GM12891 (cell line): ENCODE data around the gene PSMD6.

Experiments used
- DNase-seq: peaks from one replicate; pipeline ENCODE4 v3.0.0; 2011; ENCODE audit warnings: low spot score; ENCODE audit not compliant: insufficient read length
- FAIRE-seq: peaks from 2 replicates; lab custom pipeline; 2011; peaks lifted over from hg19 to GRCh38; lab: Jason Lieb, UNC
- PAX5 ChIP-seq: IDR thresholded peaks from 2 replicates; pipeline ENCODE4 v1.6.1; 2011; ENCODE audit warnings: low read length, moderate library complexity, mild to moderate bottlenecking; ENCODE audit not compliant: insufficient read depth, severe bottlenecking
- POLR2A ChIP-seq: IDR thresholded peaks from 2 replicates; pipeline ENCODE4 v1.6.1; 2011; ENCODE audit warnings: low read depth, low read length, control low read depth
- POLR2AphosphoS5 ChIP-seq: IDR thresholded peaks from 2 replicates; pipeline ENCODE4 v1.6.1; 2011; ENCODE audit warnings: low read depth, low read length, control low read depth
- POU2F2 ChIP-seq: IDR thresholded peaks from 2 replicates; pipeline ENCODE4 v1.6.1; 2011; ENCODE audit warnings: low read depth, mild to moderate bottlenecking, control low read depth, low read length, moderate library complexity
- SPI1 ChIP-seq: IDR thresholded peaks from 2 replicates; pipeline ENCODE4 v1.6.1; 2011; ENCODE audit warnings: low read depth, low read length, control low read depth
- TAF1 ChIP-seq: IDR thresholded peaks from 2 replicates; pipeline ENCODE4 v1.6.1; 2011; ENCODE audit warnings: low read depth, low read length, control low read depth

The PSMD6 gene

DNA sequence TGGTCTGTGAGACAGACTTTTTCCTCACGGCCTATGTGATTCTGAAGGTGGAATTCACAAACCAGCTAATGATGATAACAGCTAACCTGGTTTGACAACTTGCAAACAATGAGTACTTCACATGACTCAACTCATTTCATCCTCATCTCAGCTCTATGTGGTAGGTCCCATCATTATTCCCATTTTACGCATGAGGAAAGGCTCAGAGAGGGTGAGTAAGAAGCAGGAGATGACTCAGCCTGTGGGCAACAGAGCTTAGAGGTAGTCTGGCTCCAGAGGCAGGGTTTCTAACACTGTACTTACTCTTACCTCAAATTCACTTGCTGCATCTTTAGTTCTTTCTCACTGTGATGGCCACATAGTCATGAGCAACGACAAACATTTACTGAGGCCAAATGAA lies 25.8 kb upstream of the PSMD6 start:
- TF ChIP-seq PAX5 (no peak), TAF1 (no peak), POLR2AphosphoS5 (no peak), SPI1 (no peak), POLR2A (no peak), POU2F2 (no peak)
- no peak for FAIRE-seq
- no peak for DNase-seq

DNA sequence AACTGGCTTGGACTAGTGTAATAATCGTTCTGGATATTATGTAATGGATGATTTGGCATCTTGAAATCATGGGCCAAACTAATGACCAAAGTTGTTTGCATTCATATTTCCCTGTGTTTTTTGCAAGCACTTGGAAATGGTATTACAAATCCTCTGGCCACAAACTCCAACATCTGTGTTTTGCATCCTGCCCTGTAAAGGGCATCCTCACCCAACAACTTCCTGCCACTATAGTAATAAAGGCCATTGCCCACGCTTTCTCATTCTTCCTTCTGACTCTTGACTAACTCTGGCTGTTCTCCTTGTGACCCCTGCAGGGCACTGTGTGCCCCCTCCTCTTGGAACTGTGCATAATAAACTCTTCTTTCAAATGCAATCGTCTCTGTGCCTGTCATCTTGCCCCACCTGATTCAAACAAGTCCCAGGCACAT lies 25.4 kb upstream of the PSMD6 start:
- TF ChIP-seq POLR2AphosphoS5 (no peak), TAF1 (no peak), POLR2A (no peak), SPI1 (no peak), POU2F2 (no peak), PAX5 (no peak)
- FAIRE-seq = no peak
- DNase-seq = no peak

DNA sequence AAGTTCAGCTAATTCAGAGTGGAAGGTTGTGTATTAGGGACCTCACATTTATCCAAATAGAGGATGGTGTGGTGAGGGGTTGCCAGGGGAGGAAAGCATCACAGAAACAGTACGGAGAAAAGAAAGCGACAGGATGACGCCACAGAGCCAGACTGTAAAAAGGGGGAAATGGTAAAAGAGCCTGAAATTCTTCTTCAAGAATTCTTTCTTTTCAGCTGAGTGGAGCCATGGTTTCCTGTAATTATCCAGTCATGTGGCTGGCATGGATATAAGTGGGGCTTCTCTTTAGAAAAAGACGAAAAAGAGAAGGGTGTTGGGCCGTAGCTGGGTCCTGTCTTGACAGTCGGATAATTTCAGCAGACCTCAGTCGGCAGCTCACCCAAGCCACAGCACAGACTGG lies 24.5 kb upstream of the PSMD6 start:
- DNase-seq (no peak), FAIRE-seq (no peak)
- TF ChIP-seq POU2F2 (no peak), TAF1 (no peak), POLR2A (no peak), PAX5 (no peak)

DNA sequence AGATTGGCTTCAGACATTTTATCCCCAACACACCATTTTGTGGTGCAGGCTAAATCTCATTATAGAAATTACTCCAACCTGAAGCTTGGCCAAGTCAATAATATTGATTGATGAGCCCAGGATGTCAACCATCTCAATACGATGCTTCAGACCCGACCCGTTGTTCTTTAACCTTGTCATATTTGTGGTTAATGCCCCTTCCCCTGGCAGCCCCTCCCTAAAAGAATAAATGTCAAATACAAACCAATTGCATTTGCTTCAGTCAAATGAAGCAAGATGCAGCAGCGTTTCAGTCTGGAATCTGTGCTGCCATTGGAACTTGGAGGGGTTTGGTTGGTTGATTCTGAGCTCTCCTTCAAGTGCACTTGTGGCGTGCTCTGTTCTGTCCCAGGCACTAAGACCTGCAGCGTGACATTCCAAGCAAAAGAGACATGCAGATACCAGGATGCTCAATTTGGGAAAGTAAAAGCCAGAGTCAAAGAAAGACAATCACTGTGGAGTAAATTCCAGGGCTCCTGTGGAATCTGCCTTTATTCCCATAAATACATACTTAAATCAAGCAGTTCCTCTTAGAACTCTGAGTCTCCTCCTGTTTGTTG lies 23.8 kb upstream of the PSMD6 start:
- DNase-seq = no peak
- no peak for FAIRE-seq
- TF ChIP-seq POLR2AphosphoS5 (no peak), POU2F2 (no peak), PAX5 (no peak), SPI1 (no peak), POLR2A (no peak)

DNA sequence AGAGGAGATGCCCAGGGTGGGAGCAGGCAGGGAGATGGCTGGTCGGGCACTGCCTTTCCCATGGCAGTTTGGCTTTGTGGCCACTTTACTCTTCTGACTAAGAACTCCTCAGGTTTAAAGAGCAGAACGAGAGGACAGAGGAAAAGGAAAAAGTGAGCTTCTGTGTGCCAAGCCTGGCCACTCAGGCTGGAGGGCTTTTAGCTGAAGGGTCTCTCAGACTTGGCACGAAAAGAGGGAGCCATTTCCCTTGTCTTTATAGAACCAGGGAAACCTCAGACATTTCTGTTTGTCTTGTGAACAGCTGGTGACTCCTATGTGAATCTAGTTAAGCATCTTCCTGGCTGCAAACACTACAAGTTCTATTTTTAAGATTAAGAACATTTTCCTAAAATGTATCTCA lies 23.3 kb upstream of the PSMD6 start:
- no peak for DNase-seq
- TF ChIP-seq POLR2A (no peak), TAF1 (no peak)
- FAIRE-seq = no peak

DNA sequence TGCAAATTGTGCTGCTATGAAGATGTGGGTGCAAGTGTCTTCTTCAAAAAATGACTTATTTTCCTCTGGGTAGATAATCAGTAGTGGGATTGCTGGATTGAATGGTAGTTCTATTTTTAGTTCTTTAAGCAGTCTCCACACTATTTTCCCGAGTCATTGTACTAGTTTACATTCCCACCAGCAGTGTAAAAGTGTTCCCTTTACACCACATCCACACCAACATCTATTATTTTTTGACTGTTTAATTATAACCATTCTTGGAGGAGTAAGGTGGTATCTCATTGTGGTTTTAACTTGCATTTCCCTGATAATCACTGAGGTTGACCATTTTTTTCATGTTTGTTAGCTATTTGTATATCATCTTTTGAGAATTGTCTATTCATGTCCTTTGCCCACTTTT lies 19.7 kb upstream of the PSMD6 start:
- no peak for DNase-seq

DNA sequence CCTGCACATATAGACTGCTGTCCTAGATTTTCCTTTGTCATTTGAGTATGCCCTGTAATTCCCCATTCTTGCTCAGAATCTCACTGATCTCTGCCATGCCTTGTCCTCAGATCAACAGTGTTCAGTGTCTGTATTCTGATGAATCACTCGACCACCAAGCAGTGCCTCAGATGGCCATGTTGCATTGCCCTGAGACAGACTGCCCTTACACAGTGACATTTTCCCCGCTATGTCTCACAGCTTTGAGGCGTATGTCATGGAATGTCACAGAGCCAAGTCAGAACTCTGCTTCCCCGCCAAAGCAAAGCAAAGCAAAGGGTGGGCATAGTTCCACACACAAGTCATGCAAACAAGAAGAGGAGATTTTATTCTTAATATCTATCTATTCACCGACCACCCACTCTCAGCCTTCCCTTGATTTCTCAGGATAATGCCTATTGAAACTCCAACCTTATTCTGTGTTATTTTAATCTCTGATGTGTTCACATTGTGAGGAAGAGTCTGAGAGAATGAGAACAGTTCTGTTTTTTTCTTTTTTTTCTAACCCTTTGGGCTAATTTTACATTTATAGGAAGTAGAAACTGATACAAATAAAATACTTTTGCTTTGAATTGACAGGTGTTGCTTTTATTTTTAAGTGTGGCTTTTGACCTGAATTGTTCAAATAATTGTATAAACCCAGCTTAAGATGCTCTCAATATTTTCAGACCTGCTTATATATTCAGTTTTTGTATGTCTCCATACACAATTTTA lies 16.9 kb upstream of the PSMD6 start:
- DNase-seq (no peak), FAIRE-seq (no peak)
- no peak for TF ChIP-seq POLR2A
- no peak for TF ChIP-seq SPI1
- TF ChIP-seq TAF1 = no peak
- TF ChIP-seq PAX5 = no peak
- TF ChIP-seq POU2F2 = no peak
- no peak for TF ChIP-seq POLR2AphosphoS5

More for the DNA sequence above, 19.7 kb upstream of the PSMD6 start:
- FAIRE-seq = no peak
- TF ChIP-seq POLR2AphosphoS5 (no peak), POU2F2 (no peak), PAX5 (no peak)

DNA sequence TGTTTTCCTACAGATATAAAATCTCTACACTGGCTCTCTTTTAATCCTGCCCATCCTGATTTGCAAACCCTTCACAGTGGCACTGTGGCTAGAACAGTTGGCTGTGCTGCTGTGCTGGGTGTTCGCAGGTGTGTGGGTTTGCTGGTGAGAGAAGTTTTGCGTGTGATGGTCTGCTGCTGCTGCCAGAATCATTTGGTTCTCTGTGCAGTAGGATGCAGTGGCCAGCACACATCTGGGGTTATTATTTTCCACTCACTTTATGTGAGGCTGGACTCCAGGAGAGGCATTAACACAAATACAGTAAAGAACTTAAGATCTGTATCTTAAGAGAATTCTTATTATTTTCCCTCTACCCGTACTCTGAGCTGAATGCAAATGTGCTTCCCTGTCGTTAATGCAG lies 16.0 kb upstream of the PSMD6 start:
- no peak for FAIRE-seq
- TF ChIP-seq POU2F2 (no peak), SPI1 (no peak), TAF1 (no peak), POLR2AphosphoS5 (no peak), PAX5 (no peak), POLR2A (no peak)
- no peak for DNase-seq

DNA sequence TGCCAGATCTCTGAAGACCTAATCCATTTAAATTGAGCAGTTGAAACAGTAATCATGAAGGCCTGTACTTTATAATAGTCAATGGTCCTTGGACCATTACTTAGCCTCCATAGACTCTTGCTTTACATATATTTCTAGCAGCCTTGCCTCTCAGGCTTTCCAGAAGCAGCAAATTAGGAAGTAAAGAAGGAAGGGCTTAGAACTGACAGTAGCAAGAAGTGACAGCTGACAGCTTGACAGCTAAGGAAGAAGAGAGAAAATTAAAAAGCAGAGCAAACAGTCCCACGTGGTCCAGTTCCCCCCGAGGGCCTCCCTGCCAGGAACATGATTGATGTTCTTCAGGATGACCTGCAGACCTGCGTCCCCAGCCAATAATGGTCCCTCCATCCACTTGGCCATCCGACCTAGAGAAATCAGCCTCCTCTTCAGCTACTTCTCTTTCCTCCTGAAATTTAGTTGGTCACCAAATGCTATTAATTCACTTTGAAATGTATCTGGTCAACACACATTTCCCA lies 15.0 kb upstream of the PSMD6 start:
- no peak for FAIRE-seq
- DNase-seq = no peak
- TF ChIP-seq POU2F2 (no peak), SPI1 (no peak), POLR2AphosphoS5 (no peak)

DNA sequence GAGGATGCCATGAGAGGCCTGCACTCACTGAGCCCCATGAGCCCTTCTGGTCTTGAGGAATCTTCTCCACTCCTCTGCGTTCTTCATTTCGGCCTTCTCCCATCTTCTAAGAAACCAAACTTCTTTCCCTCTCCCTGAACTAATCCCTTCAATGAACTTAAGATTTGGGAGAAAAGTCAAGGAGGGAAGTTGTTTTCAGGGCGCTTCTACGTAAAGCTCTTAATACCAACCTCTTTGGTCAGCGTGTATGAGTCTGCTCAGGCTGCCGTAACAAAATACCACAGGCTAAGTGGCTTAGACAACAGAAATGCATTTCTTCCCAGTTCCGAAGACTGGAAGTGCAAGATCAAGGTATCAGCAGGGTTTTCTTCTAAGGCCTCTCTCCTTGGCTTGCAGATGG lies 13.8 kb upstream of the PSMD6 start:
- DNase-seq (no peak), FAIRE-seq (no peak)
- no peak for TF ChIP-seq TAF1
- TF ChIP-seq SPI1 = no peak
- TF ChIP-seq POLR2AphosphoS5 = no peak
- no peak for TF ChIP-seq POU2F2
- no peak for TF ChIP-seq PAX5
- no peak for TF ChIP-seq POLR2A

DNA sequence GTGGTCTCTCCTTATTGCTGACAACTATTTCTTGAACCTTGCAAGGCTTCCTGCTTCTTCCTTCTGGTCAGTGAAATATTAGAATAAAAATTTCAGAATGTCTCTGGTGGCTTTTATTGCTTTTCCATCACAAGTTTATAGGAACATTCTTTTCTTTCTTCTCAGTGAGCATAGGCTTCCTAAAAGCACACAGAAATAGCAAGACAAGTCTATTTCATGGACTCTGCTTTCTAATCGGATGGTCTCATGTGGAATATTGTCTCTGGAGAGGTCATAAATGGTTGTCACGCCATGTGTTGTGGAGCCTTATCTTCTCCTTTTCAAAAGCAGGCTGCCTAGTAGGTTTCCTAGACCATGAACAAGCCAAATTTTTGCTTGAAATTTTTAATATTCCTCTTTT lies 9.8 kb upstream of the PSMD6 start:
- DNase-seq (no peak), FAIRE-seq (no peak)
- TF ChIP-seq POU2F2 (no peak), POLR2AphosphoS5 (no peak), SPI1 (no peak), POLR2A (no peak), PAX5 (no peak), TAF1 (no peak)
